NCI-H82 (cell line): ENCODE data around the gene ACTR3.

Source experiments
- DNase-seq: peaks from one replicate; lab custom pipeline; 2025; lab: John Stamatoyannopoulos, UW

The ACTR3 gene

DNA sequence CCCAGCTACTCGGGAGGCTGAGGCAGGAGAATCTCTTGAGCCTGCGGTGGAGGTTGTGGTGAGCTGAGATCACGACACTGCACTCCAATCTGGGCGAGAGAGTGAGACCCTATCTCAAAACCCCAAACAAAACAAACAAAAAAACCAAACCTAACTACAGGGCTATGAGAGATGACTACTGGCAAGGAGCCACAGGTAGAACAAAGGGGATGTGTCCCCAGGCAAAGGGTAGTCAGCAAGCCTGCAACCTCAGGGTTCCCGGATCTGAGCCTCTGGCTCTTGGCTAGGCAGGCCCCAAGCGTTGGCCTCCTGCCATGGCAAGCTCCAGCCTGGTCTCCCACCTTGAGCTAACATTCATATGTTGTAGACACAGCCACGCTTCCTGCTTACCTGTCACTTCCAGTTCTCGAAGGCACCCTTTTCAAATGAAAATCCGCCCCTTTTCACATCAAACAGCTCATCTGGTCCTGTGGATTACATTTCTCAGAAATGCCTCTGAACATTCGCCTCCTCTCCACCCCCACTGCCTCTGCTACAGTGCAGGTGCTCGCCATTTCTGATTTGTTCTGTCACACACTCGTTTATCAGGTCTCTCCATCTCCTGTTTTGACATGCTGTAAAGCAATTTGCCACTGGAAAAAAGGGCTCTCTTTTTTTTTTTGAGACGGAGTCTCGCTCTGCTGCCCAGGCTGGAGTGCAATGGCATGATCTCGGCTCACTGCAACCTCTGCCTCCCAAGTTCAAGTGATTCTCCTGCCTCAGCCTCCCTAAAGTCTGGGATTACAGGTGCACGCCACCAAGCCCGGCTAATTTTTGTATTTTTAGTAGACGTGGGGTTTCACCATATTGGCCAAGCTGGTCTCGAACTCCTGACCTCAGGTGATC is 13.1 kb upstream of the ACTR3 start:
- DNase-seq: no peak

DNA sequence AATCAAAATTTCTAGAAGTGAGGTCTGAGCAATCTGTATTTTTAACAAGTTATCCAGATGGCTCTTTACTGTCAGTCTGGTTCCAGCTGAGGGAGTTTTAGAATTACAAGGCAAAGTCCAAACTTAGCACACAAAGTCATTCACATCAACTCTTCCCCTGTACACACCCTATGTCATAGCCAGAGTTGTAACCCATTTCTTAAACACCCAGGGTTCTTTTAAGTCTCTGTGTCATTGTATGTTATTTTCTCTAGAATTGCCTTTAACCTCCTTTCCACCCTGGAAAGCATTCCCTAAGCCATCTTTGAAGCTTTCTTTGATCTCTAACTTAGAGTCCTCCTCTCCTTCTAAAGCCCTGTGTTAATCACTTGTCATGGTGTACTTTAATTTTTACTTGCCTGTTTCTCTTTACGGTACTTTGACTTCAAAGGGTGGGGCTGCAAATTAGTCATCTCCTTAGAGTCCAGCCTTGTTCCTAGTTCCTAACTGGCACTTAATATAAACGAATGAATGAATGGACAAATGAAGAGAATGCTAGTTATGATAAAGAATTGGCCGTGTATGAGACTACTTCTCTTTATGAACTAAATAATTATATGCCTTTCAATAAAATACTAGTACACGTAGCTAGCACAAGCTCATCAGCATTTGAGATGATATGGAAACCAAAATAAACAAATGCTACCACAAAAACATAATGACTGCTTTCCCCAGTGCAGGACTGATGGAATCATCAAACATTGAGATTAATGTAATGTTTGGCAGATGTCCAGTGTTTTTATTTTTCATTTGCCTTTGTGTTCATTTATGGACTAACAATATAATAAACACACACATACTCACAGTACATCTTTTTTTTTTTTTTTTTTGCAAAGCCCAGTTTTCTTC is 11.9 kb upstream of the ACTR3 start:
- DNase-seq: no peak

DNA sequence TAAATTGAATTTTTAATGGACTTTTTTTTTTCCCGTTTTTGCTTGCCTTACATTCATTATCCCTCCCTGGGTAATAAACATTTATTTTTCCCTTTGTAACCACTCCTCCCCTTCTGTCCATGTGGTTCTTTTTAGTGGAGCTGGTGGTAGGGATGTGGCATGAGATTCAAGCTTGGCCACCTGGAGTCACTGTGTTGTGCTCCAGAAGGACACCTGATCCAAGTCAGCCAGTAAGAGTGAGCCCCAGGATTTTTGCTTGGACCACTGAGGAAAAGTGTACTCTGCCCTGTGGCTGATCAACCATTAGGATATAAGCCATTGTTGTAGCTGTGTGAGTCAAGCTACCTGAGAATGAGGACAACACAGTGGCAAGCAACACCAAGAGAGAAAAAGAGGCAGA is 11.1 kb upstream of the ACTR3 start:
- peak; percentile 16 for DNase-seq

DNA sequence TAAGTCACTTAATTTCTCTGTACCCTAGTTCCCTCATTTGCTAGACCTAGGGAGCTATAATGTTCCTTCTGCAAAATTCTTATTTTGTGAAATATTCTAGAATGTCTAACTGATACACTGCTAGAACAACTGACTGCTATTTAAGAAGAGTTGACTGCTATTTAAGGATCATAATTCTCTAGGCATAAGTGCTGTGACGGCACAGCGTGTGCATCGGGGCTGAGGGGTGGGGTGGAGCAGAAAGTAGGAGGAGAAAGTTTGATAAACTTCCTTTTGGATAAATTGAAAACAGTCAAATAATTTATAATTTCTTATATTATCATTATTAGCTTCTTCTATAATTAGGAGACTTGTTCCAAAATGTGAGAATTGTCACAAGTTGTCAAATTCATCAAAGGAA is 10.4 kb upstream of the ACTR3 start:
- DNase-seq: no peak

DNA sequence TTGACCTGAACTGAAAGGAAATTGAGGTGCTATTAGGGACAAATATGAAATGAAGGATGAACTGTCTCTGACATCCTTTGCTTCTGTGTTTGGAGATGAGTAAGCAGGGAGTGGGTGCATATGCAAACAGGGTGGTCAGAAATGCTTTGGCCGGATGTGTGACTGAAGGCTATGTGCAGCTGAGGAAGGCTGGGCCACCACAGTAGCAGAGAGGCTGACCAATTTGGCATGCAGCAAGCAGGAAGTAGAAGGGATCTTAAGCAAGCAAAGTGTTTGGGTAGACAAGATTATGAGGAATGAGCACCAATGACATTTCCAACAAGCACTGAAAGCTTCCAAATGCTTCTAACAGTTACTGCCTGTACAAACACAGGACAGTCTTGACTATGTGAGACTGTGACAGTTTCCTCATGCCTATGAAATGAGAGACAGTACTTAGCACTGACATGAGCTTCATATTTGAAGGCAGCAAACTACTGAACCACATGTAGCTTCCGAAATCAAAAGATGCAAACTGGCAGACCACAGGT is 3.3 kb upstream of the ACTR3 start:
- DNase-seq: no peak

DNA sequence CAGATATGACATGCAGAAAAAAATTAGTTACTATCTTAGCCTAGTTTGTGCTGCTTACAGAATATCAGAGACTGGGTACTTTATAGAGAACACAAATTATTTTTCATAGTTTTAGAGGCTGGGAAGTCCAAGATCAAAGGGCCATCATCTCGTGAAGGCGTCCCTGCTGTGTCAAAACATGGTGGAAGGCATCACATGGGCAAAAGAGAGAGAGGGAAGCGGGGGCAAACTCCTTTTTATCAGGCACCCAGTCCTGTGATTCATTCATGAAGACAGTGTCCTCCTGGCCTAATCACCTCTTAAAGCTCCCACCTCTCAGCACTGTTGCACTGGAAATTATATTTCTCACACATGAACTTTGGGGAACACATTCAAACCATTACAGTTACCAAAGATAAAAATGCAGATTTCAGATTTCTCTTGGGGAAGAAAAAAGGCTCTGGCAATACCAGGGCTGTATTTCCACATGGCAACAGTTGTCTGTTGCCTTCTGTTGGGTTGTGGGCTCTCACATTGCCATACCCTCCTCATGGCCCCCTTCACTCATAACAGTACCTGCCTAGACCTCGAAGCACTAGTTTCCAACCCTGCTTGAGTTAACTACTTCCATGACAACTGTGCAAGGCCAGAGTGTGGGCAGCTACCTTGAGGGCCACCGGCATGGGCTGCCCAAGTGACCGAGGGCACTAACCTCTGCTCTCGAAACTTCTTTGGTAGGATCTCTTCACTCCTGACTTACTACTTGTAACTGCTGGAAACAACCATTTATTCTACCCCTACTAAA is 2.7 kb upstream of the ACTR3 start:
- no peak for DNase-seq

DNA sequence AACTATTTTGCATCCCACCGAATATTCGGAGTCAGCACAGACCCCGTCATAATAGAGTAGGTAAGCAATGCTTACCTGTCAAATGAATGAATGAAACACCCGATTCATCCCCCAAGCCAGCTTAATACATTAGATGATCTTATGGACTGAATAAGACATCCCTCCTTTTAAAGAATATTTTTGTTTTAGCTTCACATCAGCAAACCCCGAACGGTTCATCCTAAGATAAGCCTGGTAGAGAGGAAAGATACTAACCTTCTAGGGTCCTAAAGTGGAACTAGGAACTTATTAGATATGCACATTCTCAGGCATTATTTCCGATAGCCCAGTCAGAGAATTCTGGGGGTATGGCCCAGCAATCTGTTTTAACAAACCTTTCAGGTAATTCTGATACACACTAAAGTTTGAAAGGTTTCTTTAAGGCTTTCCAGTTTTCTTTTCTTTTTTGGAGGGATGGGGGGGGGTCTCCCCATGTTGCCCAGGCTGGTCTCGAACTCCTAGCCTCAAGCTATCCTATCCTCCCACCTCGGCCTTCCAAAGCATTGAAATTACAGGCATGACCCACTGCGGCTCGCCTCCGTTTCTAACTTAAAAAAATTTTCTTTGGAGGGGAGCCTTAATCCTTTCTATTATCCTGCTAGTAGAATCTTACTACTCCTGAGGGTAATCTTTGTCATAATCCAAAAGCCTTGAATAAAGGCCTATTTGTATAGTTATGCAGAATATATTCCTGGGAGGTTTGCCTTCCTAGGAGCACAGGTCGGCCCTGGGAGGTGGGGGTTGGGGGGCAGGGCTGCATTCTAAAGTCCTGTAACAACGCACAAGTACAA is 1.0 kb upstream of the ACTR3 start:
- DNase-seq: peak; percentile 37

DNA sequence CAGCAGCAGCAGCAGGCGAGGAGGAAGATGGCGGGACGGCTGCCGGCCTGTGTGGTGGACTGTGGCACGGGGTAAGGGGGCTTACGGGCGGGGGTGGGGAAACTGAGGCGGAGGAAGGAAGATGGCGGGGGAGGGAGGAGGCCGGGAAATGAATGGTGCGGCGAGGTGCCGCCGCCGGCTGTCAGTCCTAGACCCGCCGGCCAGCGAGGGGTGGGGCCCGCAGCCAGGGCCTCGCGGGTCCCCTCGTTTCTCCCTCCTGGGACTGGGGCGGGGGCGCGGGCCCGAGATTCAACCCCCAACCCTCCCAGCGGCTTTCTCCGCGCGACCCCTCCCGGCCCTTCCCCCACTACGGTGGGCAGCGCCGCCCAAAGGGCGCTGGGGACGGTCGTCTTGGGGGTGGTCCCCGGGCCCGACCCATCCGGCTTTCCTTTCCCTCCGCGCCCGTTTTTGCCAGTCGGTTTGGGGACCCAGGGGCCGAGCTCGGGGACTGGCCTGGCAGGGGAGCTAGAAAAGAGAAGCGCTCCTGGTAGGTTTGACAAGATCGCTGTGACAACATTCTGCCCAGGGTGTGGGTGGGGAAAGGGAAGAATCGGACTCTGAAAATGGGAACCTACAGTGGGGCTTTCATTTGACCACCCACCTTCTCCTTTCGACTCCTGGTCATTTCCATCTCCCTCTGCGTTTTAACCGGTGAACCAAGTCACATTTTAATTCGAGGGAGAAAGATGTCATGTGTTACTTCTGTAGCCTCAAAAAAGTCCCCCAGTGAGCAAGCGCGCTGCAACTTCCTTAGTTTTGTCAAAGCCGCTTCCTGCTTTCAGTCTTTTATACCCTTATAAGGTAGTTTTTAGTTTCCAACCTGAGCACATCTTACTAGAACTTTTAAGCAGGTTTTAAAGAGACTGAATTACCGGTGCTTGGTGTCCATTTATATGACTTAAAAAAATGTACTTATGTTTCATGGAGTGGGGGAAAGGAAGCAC is 655 bp downstream of the ACTR3 start:
- DNase-seq: peak; percentile 64

DNA sequence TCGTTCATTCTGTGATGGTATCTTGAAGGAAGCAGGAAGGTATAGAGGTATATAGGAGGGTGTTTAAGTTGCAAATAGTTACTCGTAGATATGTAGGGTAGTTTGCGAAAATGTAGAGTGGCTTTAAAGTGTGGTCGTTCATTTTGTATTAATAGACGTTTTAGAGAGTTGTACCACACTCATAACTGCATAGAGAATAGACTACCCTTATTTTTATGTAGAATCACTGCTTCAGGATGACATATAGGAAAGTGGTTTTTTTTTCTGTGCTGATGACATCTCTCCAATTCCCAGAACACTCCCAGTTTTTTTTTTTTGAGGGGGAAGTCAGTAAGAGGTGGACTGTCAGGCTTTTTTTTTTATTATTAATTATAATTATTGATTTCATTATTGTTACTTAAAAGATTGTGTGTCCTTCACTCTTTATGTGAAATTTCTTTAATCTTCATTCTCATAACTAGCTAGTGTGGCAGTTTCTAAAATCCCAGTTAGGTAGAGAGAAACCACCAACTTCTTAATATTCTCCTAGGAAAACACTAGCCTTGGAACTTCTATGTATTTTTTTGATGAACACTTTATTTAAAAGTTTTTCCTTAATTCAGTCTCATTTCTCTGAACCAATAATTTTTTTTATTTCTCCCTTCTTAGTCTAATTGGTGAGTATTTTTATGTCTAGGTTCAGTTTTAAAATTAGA is 1.5 kb downstream of the ACTR3 start:
- DNase-seq: no peak

DNA sequence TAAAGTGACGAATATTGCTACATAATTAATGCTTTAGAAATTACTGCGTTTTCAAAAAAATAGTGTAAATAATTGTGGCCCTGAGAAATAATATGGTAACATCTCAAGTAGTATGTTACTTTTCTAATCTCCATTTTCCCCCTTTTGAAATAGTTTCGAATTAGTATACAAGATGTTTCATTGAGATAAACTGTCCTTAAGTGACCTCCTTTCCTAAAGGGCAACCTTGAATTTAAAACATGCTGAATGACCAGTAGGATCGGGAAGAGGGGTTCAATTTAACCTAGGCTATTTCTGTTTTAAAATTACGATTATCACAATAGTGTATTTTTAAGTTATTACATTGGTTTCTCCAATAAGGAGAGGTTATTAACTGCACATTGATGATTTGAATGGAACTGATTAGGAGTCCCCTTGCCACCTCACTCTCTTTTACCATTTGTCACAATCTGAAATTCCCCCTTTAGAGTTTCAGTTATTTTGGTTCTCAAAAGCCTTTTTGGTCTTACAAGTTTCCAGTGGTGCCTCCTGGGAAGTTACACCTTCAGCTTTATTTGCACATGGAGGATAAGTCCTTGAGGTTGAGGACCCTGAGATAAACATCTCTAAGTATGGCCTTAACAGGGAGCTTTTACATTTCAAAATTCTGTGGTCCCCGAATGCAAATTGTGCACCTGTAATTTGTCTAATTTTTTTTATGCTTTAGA is 2.3 kb downstream of the ACTR3 start:
- no peak for DNase-seq

DNA sequence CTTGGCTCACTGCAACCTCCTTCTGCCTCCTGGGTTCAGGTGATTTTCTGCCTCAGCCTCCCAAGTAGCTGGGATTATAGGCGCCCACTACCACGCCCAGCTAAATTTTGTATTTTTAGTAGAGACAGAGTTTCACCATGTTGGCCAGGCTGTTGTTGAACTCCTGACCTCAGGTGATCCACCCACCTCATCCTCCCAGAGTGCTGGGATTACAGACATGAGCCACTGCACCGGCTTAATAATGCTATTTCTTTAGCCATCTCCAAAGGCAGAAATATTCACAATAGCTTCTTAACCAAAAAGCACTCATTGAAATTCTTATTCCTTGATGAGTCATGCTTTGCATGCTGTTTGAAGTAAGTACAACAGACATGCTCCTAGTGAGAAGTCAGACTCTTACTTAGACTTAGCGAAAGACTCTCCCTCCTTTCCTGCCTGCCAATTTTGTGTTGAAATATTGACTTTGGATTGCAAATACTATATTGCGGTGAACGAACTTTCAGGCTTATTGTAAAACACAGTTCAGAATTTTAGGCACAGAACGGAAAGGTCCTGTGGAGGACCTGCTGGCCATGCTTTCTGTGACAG is 4.4 kb downstream of the ACTR3 start:
- DNase-seq: peak; percentile 52

DNA sequence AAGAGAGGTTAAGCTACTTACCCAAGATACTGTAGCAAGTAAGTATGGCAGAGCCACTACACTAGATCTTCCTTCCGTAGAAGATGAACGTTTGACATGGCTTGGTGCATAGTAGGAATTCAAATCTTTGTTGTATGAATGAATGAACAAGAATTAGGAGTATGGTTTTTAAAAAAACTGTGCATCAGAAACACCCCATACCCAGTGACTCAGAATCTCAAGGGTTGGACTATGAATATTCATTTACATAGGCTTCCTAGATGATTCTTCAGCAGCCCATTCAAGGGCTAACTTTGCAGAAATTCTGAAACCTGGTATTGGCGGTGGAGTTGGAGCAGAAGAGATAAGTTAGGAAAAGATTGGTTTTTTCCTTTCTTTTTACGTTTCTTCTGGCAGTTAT is 5.4 kb downstream of the ACTR3 start:
- peak; percentile 45 for DNase-seq

DNA sequence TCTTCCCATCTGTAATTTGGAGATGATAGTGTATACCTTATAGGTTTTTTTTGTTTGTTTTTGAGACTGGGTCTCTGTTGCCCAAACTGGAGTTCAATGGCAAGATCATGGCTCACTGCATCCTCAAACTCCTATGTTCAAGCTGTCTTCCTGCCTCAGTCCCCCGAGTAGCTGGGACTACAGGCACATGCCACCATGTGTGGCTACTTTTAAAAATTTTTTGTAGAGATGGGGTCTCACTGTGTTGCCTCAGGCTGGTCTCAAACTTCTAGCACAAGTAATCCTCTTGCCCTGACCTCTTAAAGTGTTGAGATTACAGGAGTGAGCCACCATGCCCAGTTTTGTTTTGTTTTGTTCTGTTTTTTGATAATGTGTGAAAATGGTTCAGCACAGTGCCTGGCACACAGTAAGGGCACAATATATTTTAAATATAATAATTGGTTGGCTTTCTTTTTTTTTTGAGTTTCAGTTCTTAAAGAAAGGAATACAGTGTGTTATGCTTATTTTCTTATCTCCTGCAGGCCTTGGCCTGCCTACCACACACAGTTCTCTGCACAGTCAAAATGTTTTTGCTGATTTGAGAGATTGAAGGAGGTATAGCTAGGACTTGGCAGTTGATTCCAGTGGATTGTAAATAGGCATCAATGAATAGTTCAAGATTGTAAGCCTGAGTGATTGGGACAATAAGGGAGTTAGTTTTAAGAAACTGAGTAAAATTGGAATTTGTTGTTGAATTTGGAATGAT is 6.1 kb downstream of the ACTR3 start:
- DNase-seq: no peak

DNA sequence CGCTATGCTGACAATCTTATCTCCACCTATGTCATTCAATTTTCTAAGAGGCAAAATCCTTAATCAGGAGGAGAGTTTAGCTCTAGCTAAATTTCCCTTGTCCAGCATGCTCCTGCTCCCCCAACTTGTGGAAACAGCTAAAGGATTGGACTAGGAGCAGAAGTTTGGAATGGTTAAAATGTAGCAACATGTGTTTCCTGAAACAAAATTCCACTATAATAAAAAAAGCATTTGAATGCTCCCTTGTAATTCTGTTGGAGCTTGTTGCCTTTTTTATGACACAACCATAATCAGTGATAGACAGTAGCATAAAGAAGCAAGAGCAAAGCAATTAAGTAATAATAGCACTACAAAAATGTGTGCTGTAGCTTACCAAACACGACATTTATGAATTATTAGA is 6.9 kb downstream of the ACTR3 start:
- no peak for DNase-seq

DNA sequence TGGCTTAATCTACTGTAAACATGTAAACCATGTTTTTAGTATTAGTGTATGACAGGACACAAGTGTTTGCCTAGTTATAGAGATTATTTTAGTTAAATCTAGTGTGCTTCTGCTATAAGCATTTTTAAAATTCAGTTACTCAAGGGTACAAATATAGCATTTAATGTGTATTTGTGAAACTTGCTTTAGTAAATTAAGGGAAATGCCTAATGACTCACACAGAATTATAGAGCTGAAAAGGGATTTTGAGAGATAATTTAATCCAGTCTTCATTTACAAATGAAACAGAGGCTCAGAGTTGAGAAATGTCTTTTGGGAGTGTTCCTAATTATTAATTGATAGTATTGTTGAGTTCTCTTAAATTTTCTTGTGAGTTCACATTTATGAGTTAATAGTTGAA is 8.2 kb downstream of the ACTR3 start:
- no peak for DNase-seq

DNA sequence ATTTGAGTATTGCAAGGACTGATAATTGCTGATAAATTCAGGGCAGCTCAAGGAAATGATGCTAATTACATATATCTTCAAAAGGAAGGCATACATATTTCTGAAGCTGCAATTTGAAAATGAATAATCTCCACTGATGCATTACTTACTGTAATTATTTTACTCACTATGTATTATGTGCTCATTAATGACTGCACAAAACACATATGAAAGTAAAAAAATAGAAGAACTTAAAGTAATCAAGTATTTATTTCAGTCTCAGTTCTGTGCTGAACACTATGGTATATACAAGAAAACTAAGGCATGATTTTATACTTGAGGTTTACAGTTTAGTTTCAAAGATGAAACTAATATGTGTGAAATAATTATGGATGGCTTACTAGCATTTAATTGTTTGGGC is 9.3 kb downstream of the ACTR3 start:
- no peak for DNase-seq

DNA sequence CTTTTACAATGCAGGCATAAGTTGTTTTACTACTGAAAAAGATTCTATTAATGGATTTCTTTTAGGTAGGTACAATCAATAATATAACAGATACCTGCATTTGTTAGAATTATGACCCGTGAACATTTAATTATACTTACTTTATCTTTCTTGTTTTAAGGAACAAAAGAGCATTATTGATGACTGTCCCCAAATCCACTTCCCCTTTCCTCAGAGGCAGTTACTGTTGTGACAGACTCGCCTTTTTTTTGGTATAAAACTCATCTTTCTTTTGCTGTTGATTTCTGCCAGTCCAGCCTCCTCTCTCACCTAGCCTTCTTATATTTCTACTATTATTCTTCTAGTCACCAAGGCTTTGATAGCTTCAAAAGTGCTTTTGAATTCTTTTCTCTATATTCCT is 12.1 kb downstream of the ACTR3 start:
- no peak for DNase-seq

DNA sequence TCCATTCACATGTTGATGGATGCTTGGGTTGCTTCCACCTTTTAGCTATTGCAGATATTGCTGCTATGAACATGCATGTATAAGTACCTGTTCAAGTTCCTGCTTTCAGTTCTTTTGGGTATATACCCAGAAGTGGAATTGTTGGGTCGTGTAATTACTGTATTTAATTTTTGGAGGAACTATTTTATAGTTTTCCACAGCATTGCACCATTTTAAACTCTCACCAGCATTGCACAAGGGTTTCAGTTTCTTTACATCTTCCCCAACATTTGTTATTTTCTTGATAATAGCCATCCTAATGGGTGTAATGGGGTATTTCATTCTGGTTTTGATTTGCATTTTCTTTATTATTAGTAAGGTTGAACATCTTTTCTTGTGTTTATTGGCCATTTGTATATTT is 16.0 kb downstream of the ACTR3 start:
- DNase-seq: no peak
